ENCODE data around the gene IER5.

- TF ChIP-seq CTCF (conservative IDR thresholded peaks at IDR 0.05; ENCODE audit: low read depth, low read length) (no peak), EZH2 (IDR thresholded peaks at IDR 0.05; ENCODE audit: low read length, unreplicated experiment) (no peak)
These were observed 2.2 kb downstream of the IER5 start for GRCh38 chr1:181090641-181091126.
